ENCODE results near the gene FGD2.
A peak's percentile ranks its signal among the peaks of the same experiment; 100 is the strongest.

The FGD2 gene

DNA sequence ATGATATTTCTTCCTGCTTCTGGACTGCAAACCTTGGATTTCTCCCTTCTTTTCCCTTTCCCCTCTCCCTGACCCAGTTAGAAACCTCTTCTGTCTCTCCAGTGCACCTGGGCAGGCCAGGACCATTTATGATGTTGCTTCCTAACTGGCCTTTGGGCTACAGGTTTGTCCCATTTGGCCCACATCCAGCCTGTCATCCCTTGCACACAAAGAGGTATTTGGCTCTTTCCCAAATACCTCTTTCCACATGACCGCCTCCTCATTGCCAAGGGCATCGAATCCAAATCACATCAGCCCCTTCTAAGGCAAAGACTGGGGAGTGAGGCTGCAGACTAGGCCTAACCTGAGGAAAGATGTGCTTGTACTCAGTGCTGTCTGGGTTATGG, 13.6 kb downstream of the FGD2 start:
- no peak for DNase-seq

DNA sequence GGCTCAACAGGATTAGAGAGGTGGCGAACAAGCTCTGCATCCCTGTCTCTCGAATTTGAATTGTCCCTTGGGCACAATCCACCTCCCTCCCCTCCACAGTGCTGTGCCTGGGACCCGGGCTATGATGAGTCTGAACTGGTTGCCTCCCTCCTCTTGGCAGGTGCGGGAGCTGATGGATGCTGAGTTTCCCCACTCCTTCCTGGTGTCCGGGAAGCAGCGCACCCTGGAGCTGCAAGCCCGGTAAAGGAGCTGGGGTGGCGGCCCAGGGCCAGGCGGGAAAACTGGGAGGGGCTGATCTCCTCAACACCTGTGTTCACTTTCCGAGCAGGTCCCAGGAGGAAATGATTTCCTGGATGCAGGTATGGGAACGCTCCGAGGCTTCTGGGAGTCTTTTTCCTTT, 14.9 kb downstream of the FGD2 start:
- no peak for DNase-seq

DNA sequence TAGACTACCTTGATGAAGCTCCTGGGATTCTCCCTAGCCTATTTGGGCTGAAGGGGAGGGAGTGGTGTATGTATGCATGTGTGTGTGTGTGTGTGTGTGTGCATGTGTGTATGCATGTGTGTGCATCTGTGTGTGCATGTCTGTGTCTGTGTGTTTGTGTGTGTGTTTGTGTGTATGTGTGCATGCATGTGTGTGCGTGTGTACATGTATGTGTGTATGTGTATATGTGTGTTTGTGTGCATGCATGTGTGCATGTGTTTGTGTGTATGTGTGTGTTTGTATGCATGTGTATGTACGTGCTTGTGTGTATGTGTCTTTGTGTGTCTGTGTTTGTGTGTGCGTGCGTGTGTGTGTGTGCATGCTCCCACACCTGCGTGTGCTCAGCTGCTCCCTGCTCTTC, 15.4 kb downstream of the FGD2 start:
- DNase-seq, result no peak

DNA sequence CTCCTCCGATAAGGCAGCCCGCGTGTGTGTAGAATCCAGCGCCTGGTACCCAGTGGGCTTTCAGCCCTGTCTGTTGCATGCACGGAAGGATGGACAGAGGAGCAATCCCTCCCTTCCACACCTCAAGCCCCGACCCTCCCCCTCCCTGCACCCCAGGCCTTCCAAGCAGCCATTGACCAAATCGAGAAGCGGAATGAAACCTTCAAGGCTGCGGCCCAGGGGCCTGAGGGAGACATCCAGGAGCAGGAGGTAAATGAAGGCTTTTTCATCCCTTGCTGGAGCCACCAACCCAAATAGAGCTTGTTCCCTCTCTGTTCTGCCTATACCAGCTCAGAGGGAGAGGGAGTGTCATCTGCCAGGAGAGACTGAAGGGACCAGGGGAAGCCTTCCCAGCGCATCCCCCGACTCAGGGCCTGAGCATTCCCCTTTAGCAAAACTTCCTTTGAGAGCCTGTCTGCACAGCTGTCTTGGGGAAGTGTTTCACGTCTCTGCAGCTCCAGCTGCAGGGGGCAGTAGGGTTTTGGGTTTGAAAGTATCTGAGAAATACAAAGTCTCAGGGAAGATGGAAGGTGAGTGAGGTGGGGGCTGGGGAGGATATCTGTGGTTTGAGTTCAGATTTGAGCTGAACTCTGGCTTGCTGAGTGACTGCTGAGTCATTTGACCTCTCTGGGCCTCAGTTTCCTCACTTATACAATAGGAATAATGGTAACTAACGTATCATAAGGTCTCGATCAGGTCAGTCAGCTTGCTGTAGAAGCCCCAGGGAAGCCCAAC, 16.1 kb downstream of the FGD2 start:
- peak; percentile 19 for DNase-seq

DNA sequence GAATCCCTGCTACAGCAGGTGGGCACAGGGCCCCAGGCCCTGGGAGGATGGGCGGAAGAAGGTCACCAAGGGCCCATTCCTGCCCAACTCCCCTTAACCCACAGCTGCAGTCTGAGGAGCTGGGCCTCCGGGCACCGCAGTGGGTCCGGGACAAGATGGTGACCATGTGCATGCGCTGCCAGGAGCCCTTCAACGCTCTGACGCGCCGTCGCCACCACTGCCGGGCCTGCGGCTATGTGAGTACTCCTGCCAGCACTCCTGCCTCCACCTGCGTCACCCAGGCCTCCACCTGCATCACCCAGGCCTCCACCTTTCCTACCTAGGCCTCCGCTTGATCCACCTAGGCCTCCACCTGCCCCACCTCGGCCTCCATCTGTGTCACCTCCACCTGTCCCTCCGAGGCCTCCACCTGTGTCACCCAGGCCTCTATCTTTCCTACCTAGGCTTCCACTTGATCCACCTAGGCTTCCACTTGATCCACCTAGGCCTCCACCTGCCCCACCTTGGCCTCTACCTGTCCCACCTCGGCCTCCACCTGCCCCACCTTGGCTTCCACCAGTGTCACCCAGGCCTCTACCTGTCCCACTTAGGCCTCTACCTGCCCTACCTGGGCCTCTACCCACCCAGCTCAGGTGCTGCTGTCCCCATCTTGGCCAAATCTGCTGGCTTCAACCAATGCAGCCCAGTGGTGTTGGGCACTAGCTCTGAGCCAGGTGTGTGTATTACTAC, 16.8 kb downstream of the FGD2 start:
- no peak for DNase-seq

DNA sequence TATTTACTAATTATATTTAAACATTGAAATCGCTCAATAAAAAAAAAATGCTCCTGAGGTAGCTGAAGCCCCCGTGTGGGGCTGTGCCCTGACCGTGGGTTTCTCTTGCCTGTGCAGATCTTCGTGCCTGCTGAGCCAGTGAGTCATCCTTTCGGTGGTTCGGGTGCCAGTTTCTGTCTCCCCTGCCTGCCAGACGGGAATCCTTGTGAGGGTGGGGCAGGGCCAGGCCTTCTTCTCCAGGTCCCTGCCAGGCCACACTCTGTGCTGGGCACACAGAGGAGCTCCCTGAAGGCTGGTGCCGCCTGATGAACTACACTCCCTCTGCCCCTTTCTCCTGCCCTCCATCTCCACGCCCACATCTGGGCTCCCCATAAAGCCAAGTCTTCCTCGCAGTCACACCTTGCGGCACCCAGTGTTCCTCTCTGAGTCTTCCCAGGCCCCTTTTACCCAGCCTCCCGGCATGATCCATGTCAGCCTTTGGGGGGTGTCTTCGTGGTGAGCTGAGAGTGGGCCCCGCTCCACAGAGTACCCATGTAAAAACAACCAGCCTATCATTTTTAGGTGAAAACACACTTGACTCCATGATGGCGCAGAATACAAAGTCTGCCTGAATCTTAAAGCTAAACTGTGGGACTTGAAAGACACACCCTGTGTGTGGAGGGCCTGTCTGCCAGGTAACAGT, 19.3 kb downstream of the FGD2 start:
- DNase-seq, result no peak

DNA sequence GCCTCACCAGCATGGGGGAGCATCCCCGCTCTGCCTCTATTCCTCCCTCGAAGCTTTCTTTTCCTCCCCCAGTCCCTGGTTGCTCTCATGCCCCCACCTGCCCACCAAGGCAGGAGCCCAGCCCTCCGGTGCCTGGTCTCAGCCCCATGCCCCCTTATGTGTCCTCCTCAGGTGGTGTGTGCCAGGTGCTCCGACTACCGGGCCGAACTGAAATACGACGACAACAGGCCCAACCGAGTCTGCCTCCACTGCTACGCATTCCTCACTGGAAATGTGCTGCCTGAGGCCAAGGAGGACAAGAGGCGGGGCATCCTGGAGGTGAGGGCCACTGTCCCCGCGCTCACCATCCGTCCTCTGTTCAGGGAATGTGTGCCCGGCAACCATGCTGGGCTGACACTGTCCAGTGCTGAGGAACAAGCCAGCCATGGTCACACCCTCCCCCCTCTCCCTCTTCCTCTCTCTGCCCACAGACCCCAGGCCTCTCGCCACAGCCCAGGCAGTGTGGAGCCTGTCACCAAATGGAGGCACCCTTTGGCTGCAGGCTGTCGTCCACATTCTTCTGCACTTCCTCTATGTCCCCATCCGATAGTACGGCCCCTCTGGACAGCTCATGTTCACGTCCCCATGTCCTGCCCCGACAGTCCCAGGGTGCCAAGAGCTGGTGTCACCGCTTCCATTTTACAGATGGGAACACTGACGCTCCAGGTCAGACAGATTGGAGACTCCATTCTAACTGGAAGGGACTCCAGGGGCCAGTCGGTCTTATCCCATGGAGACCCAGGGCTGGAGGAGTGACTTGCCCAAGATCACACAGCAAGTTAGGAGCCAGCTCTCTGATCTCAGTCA, 20.4 kb downstream of the FGD2 start:
- no peak for DNase-seq

DNA sequence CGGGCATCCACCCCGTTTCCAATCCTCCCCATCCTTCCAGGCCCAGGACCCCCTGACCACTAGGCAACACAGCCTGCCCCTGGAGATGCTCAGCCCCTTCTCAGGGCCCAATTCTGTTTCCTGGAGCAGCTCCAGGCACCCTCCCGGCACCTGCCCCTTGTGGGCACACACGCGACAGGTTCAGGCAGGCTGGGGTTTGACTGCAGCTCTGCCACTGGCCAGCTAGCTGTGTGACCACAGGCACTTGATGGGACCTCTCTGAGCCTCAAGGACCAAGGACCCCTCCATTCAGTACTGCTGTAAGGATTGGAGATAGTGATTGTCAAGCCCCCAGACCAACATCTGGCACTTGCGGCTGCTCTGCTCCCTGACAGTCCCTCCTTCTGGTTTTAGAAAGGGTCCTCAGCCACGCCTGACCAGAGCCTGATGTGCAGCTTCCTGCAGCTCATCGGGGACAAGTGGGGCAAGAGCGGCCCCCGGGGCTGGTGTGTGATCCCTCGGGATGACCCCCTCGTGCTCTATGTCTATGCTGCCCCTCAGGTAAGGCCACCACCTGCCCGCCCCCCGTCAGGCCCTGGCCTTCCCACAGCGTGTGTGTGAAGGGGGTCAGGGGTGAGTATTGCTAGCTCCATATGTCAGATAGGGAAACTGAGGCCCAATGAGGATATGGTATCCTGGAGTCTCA, 21.7 kb downstream of the FGD2 start:
- DNase-seq, result no peak

DNA sequence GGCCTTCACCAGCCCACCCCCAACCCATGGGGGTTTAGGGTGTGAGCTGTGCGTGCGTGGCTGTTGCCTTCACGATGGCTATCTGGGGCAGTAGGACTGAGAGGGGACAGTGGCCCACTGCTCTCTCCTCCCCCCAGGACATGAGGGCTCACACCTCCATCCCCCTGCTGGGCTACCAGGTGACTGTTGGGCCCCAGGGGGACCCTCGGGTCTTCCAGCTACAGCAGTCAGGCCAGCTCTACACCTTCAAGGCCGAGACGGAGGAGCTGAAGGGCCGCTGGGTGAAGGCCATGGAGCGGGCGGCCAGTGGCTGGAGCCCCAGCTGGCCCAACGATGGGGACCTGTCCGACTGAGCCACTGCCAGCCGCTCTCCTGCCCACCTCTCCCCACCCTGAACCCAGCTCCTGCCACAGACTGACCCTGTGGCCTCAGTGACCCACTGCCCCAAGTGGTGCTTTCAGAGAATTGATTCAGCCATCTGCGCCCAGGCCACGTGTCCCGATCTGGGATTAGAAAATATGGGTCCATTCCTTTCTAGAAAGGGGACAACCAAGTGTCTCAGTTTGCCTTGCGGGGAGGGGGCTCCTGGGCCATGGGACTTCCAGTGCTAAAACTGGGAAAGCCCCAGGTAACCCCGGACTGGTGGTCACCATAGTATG, 22.5 kb downstream of the FGD2 start:
- DNase-seq, result no peak

DNA sequence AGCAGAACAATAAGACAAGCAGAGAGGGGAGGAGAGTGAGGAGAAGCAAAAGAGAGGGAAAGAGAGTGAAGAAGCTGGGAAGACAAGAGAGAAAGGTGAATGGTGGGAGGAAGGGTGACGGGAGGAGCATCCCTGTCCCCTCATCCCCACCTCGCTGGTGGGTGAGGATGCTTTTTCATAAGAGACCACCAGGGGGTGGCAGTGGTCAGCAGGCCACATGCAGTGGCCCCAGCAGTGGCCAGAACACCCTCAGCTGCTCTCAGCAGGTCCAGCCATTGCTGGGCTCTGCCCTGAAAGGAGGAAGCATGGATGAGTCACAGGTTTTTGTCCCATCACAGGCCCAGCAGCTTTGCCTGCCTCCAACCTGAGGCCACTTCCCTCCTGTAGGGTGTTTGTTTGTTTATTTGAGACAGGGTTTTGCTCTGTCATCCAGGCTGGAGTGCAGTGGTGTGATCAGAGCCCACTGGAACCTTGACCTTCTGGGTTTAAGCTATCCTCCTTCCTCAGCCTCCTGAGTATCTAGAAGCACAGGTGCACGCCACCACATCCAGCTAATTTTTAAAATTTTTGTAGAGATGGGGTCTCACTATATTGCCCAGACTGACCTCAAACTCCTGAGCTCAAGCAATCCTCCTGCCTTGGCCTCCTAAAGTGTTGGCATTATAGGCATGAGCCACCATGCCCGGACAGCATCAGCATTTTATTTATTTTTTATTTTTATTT, 24.0 kb downstream of the FGD2 start:
- peak; percentile 98 for DNase-seq

DNA sequence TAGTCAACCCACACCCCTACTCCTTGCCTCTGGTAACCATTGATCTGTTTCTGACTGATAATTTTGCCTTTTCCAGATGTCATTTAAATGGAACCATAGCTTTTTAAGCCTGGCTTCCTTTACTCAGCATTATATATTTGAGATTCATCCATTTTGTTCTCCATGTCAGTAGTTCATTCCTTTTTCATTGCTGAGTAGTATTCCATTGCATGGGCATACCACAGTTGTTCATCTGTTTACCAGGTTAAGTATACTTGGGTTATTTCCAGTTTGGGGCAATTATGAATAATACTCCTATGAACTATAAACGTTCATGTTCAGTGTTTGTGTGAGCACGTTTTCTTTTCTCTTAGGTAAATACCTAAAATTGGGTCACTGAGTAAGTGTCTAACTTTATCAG, 25.1 kb downstream of the FGD2 start:
- DNase-seq, result no peak

DNA sequence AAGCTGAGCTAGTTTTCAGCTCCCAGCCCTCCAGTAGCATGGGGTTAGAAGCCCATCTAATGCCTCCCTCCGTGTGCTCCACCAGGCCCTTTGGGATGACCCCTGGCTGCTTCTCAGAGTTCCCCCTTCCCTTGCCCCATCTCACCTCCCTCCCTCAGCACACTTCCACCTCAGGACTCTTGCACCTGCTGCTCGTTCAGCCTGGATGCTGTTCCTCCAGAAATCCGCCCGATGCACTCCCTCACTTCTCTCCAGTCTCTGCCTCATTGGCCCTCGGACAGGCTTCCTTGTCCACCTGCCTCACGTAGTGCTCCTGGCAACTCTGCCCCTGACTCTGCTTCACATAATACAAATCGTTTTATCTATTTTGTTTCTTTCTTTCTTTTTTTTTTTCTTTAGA, 26.8 kb downstream of the FGD2 start:
- no peak for DNase-seq

DNA sequence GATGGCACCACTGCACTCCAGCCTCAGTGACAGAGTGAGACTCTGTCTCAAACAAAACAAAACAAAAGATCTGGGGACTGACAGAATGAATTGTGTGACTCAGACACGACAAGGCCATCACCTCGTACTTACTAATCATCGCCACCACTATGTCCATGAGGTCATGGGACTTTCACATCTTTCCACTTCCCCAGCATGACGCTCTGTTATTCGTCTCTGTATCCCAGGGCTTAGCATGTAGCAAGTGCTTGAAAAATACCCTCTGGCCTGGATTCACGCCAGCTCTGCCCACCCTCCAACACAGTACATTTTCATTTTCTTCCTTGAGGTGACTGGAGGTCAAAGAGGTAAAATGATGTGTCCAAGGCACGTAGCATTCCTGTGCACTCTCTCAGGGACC, 27.8 kb downstream of the FGD2 start:
- peak; percentile 96 for DNase-seq

DNA sequence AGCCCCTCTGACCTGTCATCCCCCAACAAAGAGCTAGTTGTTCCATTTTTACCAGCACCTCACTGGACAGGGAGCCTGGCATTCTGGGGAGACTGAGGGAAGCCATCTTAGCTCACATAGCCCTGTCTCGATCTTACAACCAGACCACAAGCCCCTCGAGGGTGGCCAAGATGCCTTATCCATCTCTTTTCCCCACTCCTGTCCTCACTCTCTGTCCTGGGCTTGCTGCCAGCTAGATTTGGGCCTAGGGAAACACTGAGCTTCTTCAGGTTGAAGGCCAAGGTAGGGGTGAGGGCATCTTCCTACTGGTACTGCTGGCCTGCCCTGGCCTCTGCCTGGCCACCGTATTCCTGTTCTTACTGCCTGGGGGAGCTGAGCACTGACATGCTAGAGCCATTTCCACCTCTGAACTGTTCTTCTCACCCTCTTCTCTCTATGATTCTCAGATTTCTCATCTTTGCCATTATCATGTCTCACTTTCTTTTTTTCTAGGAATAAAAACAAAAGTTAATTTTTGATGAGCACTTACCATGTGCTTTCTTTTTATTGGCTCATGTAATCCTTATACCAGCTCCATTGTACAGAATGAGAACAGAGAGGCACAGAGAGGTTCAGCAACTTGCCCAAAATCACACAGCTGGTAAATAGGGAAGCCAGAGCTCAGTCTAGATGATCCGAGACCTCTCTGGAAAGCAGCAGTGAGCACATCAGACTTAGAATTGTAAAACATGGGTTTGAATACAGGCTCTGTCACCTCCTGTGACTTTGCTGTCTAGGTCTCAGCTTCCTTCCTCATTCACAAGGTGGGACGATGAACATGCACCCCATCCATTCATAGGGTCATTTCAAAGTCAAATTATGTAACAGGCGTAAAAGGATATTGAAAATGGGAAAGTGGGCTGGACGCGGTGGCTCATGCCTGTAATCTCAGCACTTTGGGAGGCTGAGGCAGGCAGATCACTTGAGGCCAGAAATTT, 28.7 kb downstream of the FGD2 start:
- DNase-seq, result peak; percentile 57

DNA sequence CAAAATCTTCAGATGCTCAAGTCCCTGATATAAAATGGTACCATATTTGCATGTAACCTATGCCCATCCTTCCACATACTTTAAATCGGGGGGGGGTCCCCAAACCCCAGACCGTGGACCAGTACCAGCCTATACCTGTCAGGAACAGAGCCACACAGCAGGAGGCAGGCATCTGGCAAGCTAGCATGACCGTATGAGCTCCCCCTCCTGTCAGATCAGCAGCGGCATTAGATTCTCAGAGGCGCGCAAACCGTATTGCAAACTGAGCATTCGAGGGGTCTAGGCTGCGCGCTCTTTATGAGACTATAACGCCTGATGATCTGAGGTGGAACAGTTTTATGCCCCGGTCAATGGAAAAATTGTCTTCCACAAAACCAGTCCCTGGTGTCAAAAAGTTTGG, 30.7 kb downstream of the FGD2 start:
- DNase-seq, result no peak

DNA sequence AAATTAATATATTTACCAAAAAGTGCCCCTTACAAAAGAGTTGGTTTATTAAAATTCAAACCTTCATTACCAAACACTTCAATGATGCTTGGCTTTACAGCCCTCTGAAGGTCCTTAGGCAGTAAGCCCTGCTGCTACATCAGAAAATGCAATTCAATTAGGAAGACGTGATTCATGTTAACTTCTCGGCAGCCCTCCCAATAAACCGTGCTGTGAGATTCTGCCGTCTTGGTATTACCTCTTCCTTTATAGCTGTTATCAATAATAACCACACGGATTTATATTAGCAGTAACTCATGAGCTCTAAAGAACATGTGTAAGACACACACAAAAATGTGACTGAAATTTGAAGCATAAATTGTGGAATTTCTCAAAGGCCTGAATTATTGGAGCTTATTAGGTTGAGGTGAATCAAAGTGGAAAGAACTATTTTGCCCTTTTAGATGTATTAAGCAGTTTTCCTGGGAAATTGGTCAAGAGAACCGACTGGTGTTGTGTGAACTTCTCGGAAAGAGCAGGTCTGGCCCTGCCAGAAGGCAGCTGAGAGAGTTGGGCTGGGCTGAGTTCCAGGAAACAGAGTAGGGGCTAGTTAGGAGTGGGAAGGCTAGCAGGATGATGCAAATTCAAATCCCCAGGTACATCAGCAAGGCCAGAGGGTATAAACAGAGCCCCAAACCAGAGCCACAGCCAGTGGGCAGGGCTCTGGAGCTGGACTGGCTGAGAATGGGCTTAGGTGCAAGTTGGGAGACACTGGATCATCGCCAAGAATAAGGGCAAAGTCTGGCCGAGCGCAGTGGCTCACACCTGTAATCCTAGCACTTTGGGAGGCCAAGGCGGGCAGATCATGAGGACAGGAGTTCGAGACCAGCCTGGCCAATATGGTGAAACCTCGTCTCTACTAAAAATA, 33.1 kb downstream of the FGD2 start:
- no peak for DNase-seq

DNA sequence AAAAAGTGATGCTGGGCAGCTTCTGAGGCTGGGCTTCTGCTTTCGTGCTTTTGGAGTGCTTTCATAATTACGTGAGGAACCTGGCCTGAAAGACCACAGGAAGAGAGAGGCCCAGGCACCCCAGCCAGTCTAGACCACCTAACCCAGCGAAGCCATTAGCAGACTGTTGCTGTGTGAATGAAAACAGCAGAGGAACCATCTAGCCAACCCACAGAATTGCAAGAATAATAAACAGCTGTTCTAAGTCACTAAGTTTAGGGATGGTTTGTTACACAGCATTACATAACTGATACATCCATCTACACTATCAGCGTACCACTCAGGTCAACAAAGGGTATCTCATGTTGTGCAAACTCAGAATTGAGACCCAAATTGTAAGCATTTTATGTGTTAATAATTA, 34.5 kb downstream of the FGD2 start:
- no peak for DNase-seq

DNA sequence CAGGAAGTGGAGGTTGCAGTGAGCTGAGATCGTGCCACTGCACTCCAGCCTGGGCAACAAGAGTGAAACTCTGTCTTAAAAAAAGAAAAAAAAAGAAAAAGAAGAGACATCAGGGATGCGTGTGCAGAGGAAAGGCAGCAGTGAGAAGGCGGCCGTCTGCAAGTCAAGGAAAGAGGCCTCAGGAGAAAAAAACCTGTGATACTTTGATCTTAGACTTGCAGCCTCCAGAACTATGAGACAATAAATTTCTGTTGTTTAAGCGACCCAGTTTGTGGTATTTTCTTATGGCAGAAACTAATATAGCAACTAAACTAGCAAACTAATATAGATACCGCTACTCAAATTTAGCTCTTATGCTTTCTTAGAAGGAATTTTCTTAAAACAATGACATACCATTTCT, 36.1 kb downstream of the FGD2 start:
- no peak for DNase-seq

DNA sequence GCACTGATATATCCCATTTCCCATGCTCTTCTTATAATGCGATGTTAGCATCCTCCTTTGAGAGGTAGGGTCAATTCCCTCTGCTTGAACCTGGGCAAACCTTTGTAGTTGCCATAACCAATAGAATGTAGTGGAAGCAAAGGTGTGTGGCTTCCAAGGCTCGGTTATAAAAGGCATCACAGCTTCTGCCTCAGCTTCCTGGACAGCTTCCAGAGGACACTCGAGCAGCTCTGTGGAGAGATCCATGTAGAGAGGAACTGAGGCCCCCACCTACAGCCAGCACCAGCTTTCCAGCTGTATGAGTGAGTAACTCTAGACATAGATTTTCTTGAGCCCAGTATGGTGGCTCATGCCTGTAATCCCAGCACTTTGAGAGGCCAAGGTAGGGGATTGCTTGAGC, 36.7 kb downstream of the FGD2 start:
- peak; percentile 47 for DNase-seq
